CD14-positive monocyte (primary cell): ENCODE data around the gene CHST11. TPM values are rescaled to one million over a fixed set of nuclear protein-coding genes. Genes with fewer than 3 reads are reported as not detected.

Experiments
- DNase-seq, 3 donors: peaks; one replicate each; pipeline ENCODE4 v3.0.0-alpha.2; 2011 to 2022
- H2AFZ ChIP-seq: 2 replicates; pipeline ENCODE4 v1.6.0; 2012; ENCODE audit warnings: mild to moderate bottlenecking, low read depth, low read length, inconsistent platforms; ENCODE audit not compliant: insufficient read depth, poor library complexity, severe bottlenecking
- H3K27ac ChIP-seq, 2 donors: 1 replicate in 1 of 2; 2 replicates in 1 of 2; pipeline ENCODE4 v1.5.1; 2012 to 2013; ENCODE audit warnings: low read length in 2 of 2, control low read depth in 1 of 2, inconsistent platforms in 1 of 2, low read depth in 1 of 2, mild to moderate bottlenecking in 1 of 2
- H3K27me3 ChIP-seq, 2 donors: one replicate each; pipeline versions ENCODE4 v1.6.0 to v1.6.1; 2011 to 2013; ENCODE audit warnings: low read length in 2 of 2; ENCODE audit not compliant: control insufficient read depth in 2 of 2, insufficient read depth in 2 of 2
- H3K36me3 ChIP-seq, 2 donors: replicated peaks in 1 of 2; 1 replicate in 1 of 2; 2 replicates in 1 of 2; pipeline versions ENCODE4 v1.5.1 to v1.6.1; 2012 to 2013; ENCODE audit warnings: low read length in 2 of 2, control low read depth in 1 of 2, inconsistent platforms in 1 of 2, mild to moderate bottlenecking in 1 of 2; ENCODE audit not compliant: insufficient read depth in 2 of 2, control insufficient read depth in 1 of 2
- H3K4me1 ChIP-seq, 2 donors: 1 replicate in 1 of 2; 2 replicates in 1 of 2; pipeline versions ENCODE4 v1.5.1 to v1.6.1; 2012 to 2013; ENCODE audit warnings: low read length in 2 of 2, control low read depth in 1 of 2, inconsistent platforms in 1 of 2, mild to moderate bottlenecking in 1 of 2, moderate library complexity in 1 of 2; ENCODE audit not compliant: insufficient read depth in 2 of 2, control insufficient read depth in 1 of 2
- H3K4me2 ChIP-seq: replicated peaks from 2 replicates; pipeline ENCODE3; 2012; ENCODE audit warnings: low read length, moderate library complexity, mild to moderate bottlenecking; ENCODE audit not compliant: poor library complexity, severe bottlenecking; ENCODE audit errors: extremely low read depth
- H3K4me3 ChIP-seq, 3 experiments: fragments of 200-600 bp in 1 of 3; sonication (generic) in 1 of 3; replicated peaks in 1 of 3; 1 replicate in 2 of 3; 2 replicates in 1 of 3; pipeline ENCODE4 v1.5.1; 2011 to 2013; ENCODE audit warnings: low read length in 3 of 3, mild to moderate bottlenecking in 3 of 3, control low read depth in 2 of 3, low read depth in 2 of 3, inconsistent platforms in 1 of 3, moderate library complexity in 1 of 3
- H3K79me2 ChIP-seq: 2 replicates; pipeline ENCODE4 v1.6.0; 2012; ENCODE audit warnings: mild to moderate bottlenecking, control low read depth, inconsistent platforms, low read length, moderate library complexity; ENCODE audit not compliant: insufficient read depth
- H3K9ac ChIP-seq: 2 replicates; pipeline ENCODE4 v1.6.0; 2017; ENCODE audit warnings: low read length, mild to moderate bottlenecking; ENCODE audit not compliant: insufficient read depth, poor library complexity, severe bottlenecking
- H3K9me3 ChIP-seq, 2 donors: replicated peaks in 1 of 2; 1 replicate in 1 of 2; 2 replicates in 1 of 2; pipeline versions ENCODE4 v1.5.1 to v1.6.1; 2012 to 2013; ENCODE audit warnings: low read length in 2 of 2, control low read depth in 1 of 2; ENCODE audit not compliant: control insufficient read depth in 1 of 2, insufficient read depth in 1 of 2
- H4K20me1 ChIP-seq: 2 replicates; pipeline ENCODE4 v1.6.0; 2012; ENCODE audit warnings: mild to moderate bottlenecking, low read length, control low read depth, moderate library complexity; ENCODE audit not compliant: insufficient read depth
- H3K27ac Mint-ChIP-seq, 7 donors: one replicate each; pipeline ENCODE4 v1.8.0; 2020; ENCODE audit warnings: mild to moderate bottlenecking in 7 of 7, mixed read lengths in 7 of 7, moderate library complexity in 6 of 7, inconsistent platforms in 2 of 7
- H3K27me3 Mint-ChIP-seq, 3 donors: one replicate each; pipeline ENCODE4 v1.8.0; 2021 to 2022; ENCODE audit warnings: low read depth in 3 of 3, mild to moderate bottlenecking in 3 of 3, mixed read lengths in 3 of 3, moderate library complexity in 3 of 3, inconsistent platforms in 1 of 3
- H3K36me3 Mint-ChIP-seq, 2 donors: one replicate each; pipeline ENCODE4 v1.8.0; 2020; ENCODE audit warnings: mixed read lengths in 2 of 2, inconsistent platforms in 1 of 2, mild to moderate bottlenecking in 1 of 2
- H3K4me1 Mint-ChIP-seq: one replicate; pipeline ENCODE4 v1.8.0; 2020; ENCODE audit warnings: mild to moderate bottlenecking, mixed read lengths
- H3K4me3 Mint-ChIP-seq, 2 donors: one replicate each; pipeline ENCODE4 v1.8.0; 2020; ENCODE audit warnings: mild to moderate bottlenecking in 2 of 2, mixed read lengths in 2 of 2, moderate library complexity in 1 of 2
- H3K9me3 Mint-ChIP-seq, 7 donors: one replicate each; pipeline ENCODE4 v1.8.0; 2020 to 2022; ENCODE audit warnings: mixed read lengths in 7 of 7, mild to moderate bottlenecking in 6 of 7, moderate library complexity in 6 of 7, inconsistent platforms in 2 of 7
- WGBS: methylation state at CpG from one replicate; pipeline ENCODE4 v1.1.5; 2013; ENCODE audit warnings: missing lambda C conversion rate; ENCODE audit not compliant: insufficient coverage; 5-methylcytosine and 5-hydroxymethylcytosine counted together
- intact Hi-C, 2 donors: fragments of 100-400 bp; cut with micrococcal nuclease; formaldehyde crosslinking; loops; one replicate each; pipeline versions ENCODE4 v1.15.0 to v1.15.1; 2023
- polyA plus RNA-seq, 3 donors: library from polyadenylated mRNA; depleted of rRNA in 1 of 3; unstranded in 2 of 3; stranded (reverse) in 1 of 3; fragments of 300-500 nt in 2 of 3; fragments of >200 nt in 1 of 3; fragmentation: Illumina TruSeq in 2 of 3; gene quantifications; 1 replicate in 2 of 3; 2 replicates in 1 of 3; pipeline ENCODE4 v1.2.3, GENCODE V29; 2012 to 2021
- TF ChIP-seq, protein P1 (sequence below): fragments of 200-600 bp; IDR thresholded peaks from one replicate; pipeline ENCODE4 v1.8.0; 2022; ENCODE audit warnings: antibody characterized with exemption, mild to moderate bottlenecking

The CHST11 gene
- polyA plus RNA-seq, 3 donors = 44.4 to 66.6 (median 48.4) TPM

DNA sequence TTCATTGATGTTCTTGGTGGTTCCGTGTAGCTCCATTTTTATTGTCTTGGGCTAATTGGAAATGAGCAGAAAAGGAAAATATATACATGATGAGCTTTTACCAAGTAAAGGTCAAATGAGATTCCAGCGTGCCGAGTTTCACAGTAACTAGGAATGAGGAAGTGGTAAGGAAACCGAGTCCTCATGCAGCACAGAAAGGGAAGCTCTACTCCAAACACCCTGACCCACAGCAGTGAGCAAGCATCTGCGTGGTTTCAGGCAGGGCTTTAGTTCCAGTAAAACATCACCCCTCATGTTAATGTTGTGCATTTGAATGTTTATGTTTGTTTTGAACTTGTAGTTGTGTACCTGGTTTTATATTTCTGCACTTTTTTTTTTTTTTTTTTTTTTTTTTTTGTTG lies 293.3 kb downstream of the CHST11 start:
- intact Hi-C loops = no loop called here
- H3K9me3 ChIP-seq = no peaks in the 10 kb centered on the region
- peak overlapping the region in 1 of 2 donors; percentile 39 for H3K4me3 Mint-ChIP-seq
- peak overlapping the region; percentile 24 for H3K9ac ChIP-seq
- H3K27me3 ChIP-seq = no peaks in the 10 kb centered on the region
- H3K36me3 ChIP-seq = peaks cover 0 to 3% of the 10 kb centered on the region in 2 donors
- no peaks in the 10 kb centered on the region for H3K27me3 Mint-ChIP-seq
- H3K4me1 ChIP-seq = peaks cover 76 to 77% of the 10 kb centered on the region in 2 donors
- H3K27ac Mint-ChIP-seq = peak overlapping the region; percentile 89 to 96 (median 92)
- no peaks in the 10 kb centered on the region for H3K9me3 Mint-ChIP-seq
- H3K4me3 ChIP-seq = peak overlapping the region in 1 of 3 experiments; percentile 54
- H3K4me2 ChIP-seq = peak overlapping the region; percentile 59
- no peak overlapping the region for H2AFZ ChIP-seq
- WGBS = no CpG with 5 or more reads among the region's 5 CpGs
- peaks cover 95% of the 10 kb centered on the region for H3K79me2 ChIP-seq
- H4K20me1 ChIP-seq = peaks cover 36% of the 10 kb centered on the region
- peaks cover 19 to 22% of the 10 kb centered on the region in 2 donors for H3K36me3 Mint-ChIP-seq
- peak; percentile 87 to 92 (median 92) for DNase-seq
- H3K4me1 Mint-ChIP-seq = peaks cover 71% of the 10 kb centered on the region
- H3K27ac ChIP-seq = peak overlapping the region; percentile 65 to 81
- TF ChIP-seq, protein P1, sequence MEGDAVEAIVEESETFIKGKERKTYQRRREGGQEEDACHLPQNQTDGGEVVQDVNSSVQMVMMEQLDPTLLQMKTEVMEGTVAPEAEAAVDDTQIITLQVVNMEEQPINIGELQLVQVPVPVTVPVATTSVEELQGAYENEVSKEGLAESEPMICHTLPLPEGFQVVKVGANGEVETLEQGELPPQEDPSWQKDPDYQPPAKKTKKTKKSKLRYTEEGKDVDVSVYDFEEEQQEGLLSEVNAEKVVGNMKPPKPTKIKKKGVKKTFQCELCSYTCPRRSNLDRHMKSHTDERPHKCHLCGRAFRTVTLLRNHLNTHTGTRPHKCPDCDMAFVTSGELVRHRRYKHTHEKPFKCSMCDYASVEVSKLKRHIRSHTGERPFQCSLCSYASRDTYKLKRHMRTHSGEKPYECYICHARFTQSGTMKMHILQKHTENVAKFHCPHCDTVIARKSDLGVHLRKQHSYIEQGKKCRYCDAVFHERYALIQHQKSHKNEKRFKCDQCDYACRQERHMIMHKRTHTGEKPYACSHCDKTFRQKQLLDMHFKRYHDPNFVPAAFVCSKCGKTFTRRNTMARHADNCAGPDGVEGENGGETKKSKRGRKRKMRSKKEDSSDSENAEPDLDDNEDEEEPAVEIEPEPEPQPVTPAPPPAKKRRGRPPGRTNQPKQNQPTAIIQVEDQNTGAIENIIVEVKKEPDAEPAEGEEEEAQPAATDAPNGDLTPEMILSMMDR = no peak

DNA sequence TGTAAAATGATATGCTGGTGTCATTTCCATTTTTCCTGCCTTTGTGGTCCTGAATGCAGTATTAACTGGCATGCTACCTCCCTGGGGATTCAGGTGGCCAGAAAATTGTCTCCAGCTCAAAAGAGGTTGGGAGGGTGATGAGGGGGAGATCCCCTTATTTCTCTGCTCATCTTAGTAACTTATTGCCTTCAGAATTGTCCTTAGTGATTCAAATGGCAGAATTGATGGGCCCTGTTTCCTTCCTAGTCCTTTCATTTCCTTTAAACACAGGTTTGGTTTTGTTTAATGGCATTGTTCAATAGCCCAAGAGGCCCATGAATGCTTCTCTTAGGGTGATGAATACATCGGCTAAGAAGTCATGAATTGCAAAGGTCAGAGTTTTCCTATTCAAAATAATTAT lies 294.4 kb downstream of the CHST11 start:
- TF ChIP-seq, protein P1 = no peak
- Histone ChIP-seq H3K4me1 (peaks cover 71 to 72% of the 10 kb centered on the region in 2 donors), H2AFZ (no peak overlapping the region), H3K79me2 (peaks cover 95% of the 10 kb centered on the region), H3K9ac (no peak overlapping the region), H3K4me2 (peak overlapping the region; percentile 59), H3K36me3 (peaks cover 0 to 8% of the 10 kb centered on the region in 2 donors), H3K27me3 (no peaks in the 10 kb centered on the region), H3K4me3 (peak overlapping the region in 1 of 3 experiments; percentile 21), H3K9me3 (no peaks in the 10 kb centered on the region), H4K20me1 (peaks cover 47% of the 10 kb centered on the region), H3K27ac (peak overlapping the region in 1 of 2 donors; percentile 67)
- Mint-ChIP-seq H3K4me1 (peaks cover 65% of the 10 kb centered on the region), H3K9me3 (no peaks in the 10 kb centered on the region), H3K27me3 (no peaks in the 10 kb centered on the region), H3K4me3 (no peak overlapping the region), H3K36me3 (peaks cover 23 to 28% of the 10 kb centered on the region in 2 donors), H3K27ac (peak overlapping the region; percentile 45 to 92 (median 85))
- no peak for DNase-seq
- intact Hi-C loops = no loop called here
- no CpG with 5 or more reads among the region's 1 CpG for WGBS
